HG03135 (cell line): Measurements from ENCODE around the gene ELF2.
"Not testable (repeated sequence)": the region's sequence is repeated elsewhere in the genome, so short reads cannot be mapped to it uniquely, and the experiment has no call there.

ENCODE experiments used
- ATAC-seq: cut with Tn5 transposase; IDR thresholded peaks from one replicate; pipeline ENCODE4 v1.9.1; 2021; ENCODE audit warnings: mild to moderate bottlenecking, moderate library complexity; ENCODE audit not compliant: unreplicated experiment

Gene ELF2

GRCh38 chr4:139177049-139177868 is at the start of gene ELF2:
TSS of gene ELF2 (minus strand) at chr4:139177218. CDS start at chr4:139137701, 39,517 bp downstream.
- ATAC-seq: peak; percentile 41

GRCh38 chr4:139223682-139224317 is 46.8 kb upstream of the ELF2 start:
- ATAC-seq: no peak

- ATAC-seq: no peak
Observed at GRCh38 chr4:139222215-139222614, 45.2 kb upstream of the ELF2 start.

- no peak for ATAC-seq
Observed at GRCh38 chr4:139221687-139222086, 44.7 kb upstream of the ELF2 start.

DNA sequence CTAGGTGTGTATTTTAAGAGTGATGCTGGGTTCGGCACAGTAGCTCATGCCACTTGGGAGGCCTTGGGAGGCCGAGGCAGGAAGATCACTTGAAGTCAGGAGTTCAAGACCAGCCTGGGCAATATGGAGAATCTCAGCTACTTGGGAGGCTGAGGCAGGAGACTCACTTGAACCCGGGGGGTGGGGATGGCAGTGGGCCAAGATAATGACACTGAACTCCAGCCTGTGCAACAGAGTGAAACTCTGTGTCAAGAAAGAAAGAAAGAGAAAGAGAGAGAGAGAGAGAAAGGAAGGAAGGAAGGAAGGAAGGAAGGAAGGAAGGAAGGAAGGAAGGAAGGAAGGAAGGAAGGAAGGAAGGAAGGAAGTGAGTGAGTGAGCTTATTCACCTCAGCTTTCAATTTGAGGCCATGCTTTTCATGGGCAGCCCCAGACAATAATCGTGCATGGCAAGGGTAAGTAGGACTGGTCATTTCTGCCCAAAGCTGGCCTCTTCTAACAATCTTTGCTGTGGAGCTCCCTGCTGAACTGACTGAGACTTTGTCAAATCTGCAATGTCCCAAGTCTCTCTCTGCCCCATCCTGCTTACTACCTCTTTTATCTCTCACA is 42.5 kb upstream of the ELF2 start:
- no peak for ATAC-seq

GRCh38 chr4:139214039-139214534 is 37.1 kb upstream of the ELF2 start:
- peak; percentile 98 for ATAC-seq

DNA sequence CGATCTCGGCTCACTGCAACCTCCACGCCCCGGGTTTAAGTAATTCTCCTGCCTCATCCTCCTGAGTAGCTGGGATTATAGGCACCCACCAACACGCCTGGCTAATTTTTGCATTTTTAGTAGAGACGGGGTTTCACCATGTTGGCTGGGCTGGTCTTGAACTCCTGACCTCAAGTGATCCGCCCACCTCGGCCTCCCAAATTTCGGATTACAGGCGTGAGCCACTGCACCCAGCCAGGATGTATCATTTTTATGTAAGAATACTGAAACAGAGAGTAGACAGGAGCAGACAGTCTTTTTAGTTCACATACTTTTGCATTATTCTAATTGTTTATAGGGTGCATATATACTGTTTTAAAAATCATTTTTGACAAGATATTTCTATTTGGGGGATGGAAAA is 36.6 kb upstream of the ELF2 start:
- ATAC-seq: not testable (repeated sequence)

- ATAC-seq: no peak
Observed at GRCh38 chr4:139212900-139213299, 35.9 kb upstream of the ELF2 start.

- ATAC-seq: no peak
Observed at GRCh38 chr4:139210486-139210885, 33.5 kb upstream of the ELF2 start.

GRCh38 chr4:139209470-139210063 is 32.5 kb upstream of the ELF2 start:
- no peak for ATAC-seq

DNA sequence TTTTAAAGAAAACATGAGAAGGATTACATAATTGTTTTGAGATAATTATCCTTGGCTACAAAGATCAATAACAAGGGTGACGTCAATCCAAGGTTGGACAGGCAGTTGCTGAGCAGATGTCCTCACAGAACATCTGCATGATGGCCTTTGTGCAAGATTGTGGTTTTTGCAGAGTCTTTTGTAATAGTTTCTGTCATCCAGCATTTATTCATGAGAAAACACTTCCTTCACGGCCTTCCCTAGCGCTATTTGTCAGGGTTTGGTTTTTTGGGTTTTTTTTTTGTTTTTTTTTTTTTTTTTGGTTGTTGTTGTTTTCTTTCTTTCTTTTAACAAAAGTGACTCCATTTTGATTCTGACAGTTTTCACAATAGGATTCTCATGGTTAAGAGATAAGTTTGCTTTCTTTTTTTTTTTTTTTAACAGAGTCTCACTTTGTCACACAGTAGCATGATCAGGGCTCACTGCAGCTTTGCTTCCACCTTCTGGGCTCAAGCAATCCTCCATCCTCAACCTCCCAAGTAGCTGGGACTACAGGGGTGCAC is 31.5 kb upstream of the ELF2 start:
- no peak for ATAC-seq

DNA sequence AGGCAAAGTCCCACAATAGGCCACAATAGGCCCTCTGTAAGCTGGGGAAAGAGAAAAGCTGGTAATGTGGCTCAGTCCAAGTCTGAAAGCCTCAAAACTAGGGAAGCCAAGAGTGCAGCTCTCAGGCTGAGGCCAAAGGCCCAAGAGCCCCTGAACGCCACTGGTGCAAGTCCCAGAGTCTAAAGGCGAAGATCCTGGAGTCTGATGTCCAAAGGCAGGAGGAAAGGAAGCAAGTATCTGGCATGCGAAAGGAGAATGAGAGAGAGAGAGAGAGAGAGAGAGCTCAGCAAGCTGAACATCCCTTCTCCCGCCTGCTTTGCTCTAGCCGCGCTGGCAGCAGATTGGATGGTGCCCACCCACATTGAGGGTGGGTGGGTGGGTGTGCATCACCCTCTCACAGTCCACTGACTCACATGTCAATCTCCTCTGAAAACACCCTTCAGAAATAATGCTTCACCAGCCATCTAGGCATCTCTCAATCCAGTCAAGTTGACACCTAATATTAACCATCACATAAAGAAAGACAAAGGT is 30.9 kb upstream of the ELF2 start:
- ATAC-seq: no peak

DNA sequence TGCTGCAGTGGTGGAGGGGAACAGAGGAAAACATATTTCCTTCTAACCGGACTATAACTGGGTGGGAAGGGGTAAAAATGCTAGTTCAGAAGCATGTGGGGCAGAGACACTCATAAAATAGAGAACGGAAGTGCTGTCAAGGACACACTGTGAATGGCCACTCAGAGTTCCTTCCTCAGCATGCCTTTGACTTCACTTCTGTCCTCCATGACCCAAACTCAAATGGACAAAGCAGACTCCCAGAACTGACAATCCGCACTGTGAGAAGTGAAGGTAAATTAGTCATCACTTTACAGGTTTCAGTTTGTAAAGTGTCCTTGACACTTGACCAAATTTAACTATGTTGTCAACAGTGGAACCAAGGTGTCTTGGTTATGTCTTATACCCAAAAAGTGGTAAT is 30.2 kb upstream of the ELF2 start:
- no peak for ATAC-seq

- no peak for ATAC-seq
Observed at GRCh38 chr4:139202991-139203390, 26.0 kb upstream of the ELF2 start.

DNA sequence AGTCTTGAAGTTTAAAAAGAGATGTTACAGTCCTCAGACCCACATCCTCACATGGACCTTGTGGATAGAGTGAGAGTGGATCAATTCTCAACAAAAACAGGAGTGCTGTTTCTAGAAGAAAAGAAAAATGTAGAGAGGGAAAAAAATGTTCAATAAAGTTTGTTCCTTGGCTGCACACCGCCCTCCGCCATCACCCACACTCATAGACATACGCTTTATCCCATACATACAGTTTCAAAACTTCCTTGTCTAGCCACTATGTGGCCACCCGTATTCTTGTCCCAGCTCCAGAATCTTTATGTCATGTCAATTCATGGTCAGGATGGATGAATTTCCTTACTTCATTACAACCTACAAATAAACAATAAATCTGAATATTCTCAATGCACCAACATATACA is 23.5 kb upstream of the ELF2 start:
- ATAC-seq: no peak

DNA sequence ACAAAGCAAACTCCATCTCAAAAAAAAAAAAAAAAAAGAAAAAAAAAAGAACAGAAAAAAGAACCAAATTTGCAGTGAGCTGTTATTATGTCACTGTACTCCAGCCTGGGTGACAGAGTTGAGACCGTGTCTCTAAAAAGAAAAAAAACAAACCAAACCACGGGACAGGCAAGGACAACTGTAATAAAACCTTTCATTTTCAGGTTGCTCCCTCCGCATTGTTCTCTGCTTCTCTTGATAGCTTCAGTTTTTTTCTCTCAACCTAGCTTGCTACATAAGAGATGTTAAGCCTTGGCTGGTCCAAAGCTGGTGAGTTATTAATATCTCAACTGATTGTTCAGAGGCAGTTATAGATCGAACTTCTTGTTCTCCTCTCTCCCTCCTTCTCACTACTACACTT is 23.1 kb upstream of the ELF2 start:
- ATAC-seq: no peak

DNA sequence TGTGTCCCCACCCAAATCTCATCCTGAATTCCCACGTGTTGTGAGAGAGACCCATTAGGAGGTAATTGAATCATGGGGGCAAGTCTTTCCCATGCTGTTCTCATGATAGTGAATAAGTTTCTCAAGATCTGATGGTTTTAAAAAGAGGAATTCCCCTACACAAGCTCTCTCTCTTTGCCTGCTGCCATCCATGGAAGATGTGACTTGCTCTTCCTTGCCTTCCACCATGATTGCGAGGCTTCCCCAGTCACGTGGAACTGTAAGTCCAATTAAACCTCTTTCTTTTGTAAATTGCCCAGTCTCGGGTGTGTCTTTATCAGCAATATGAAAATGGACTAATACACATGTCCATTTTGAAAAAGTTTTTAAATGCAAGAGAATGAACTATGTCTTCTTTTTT is 20.2 kb upstream of the ELF2 start:
- ATAC-seq: not testable (repeated sequence)

DNA sequence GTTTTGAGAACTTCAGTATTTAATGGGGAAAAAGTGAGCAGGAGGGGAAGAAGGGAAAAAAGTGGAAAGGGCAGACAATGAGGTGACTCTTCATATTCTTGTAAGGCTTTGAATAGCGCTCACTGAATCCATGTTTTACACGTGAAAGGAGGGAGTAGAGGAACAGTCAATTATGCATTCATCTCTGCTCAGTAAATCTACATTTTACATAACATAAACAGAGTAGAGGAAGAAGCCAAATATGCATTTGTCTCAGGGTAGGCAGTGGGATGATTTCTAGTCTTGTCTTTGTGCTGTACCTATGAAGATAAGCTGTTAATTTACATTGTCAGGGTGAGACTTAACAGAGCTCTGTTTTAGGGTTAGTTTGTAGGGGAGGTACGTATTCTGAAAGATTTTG is 19.4 kb upstream of the ELF2 start:
- no peak for ATAC-seq

- ATAC-seq: no peak
Observed at GRCh38 chr4:139191373-139191772, 14.4 kb upstream of the ELF2 start.

GRCh38 chr4:139189972-139190371 is 13.0 kb upstream of the ELF2 start:
- no peak for ATAC-seq

GRCh38 chr4:139189417-139189749 is 12.4 kb upstream of the ELF2 start:
- ATAC-seq: no peak
